Activated naive CD8-positive, alpha-beta T cell treated with anti-CD3 and anti-CD28 coated beads for 36 hours (primary cell): ENCODE data around the gene CABP2. TPM values are rescaled to one million over a fixed set of nuclear protein-coding genes. Genes with fewer than 3 reads are reported as not detected.

Source experiments
- DNase-seq: peaks from one replicate; pipeline ENCODE4 v3.0.0; 2021
- H3K27ac Mint-ChIP-seq: one replicate; pipeline ENCODE4 v1.8.0; 2022; ENCODE audit warnings: mild to moderate bottlenecking, moderate library complexity, mixed read lengths
- H3K27me3 Mint-ChIP-seq: one replicate; pipeline ENCODE4 v1.8.0; 2022; ENCODE audit warnings: mild to moderate bottlenecking, mixed read lengths
- H3K36me3 Mint-ChIP-seq: one replicate; pipeline ENCODE4 v1.8.0; 2021; ENCODE audit warnings: mild to moderate bottlenecking, mixed read lengths
- H3K4me1 Mint-ChIP-seq: one replicate; pipeline ENCODE4 v1.8.0; 2021; ENCODE audit warnings: mixed read lengths
- H3K4me3 Mint-ChIP-seq: one replicate; pipeline ENCODE4 v1.8.0; 2022; ENCODE audit warnings: mild to moderate bottlenecking, moderate library complexity, mixed read lengths
- H3K9me3 Mint-ChIP-seq: one replicate; pipeline ENCODE4 v1.8.0; 2022; ENCODE audit warnings: mixed read lengths
- total RNA-seq, 2 experiments: library from RNA; stranded (reverse); gene quantifications; one replicate each; pipeline ENCODE4 v1.2.3, GENCODE V29; 2021

CABP2 gene
- total RNA-seq, 2 experiments from 2014 or later, result not detected

- no peak overlapping the region for H3K27ac Mint-ChIP-seq
- no peak for DNase-seq
- H3K27me3 Mint-ChIP-seq, result no peaks in the 10 kb centered on the region
- no peaks in the 10 kb centered on the region for H3K4me1 Mint-ChIP-seq
- H3K9me3 Mint-ChIP-seq, result no peaks in the 10 kb centered on the region
- H3K4me3 Mint-ChIP-seq, result no peak overlapping the region
- H3K36me3 Mint-ChIP-seq, result no peaks in the 10 kb centered on the region
Observed at GRCh38 chr11:67545280-67545679, 22.0 kb upstream of the CABP2 start.

- no peak for DNase-seq
- no peaks in the 10 kb centered on the region for H3K36me3 Mint-ChIP-seq
- H3K27ac Mint-ChIP-seq, result no peak overlapping the region
- H3K4me3 Mint-ChIP-seq, result no peak overlapping the region
- no peaks in the 10 kb centered on the region for H3K9me3 Mint-ChIP-seq
- no peaks in the 10 kb centered on the region for H3K27me3 Mint-ChIP-seq
- H3K4me1 Mint-ChIP-seq, result no peaks in the 10 kb centered on the region
Observed at GRCh38 chr11:67544616-67545242, 21.5 kb upstream of the CABP2 start.

GRCh38 chr11:67543585-67543984, 20.3 kb upstream of the CABP2 start:
- H3K4me3 Mint-ChIP-seq, result no peak overlapping the region
- H3K9me3 Mint-ChIP-seq, result no peaks in the 10 kb centered on the region
- DNase-seq, result no peak
- no peaks in the 10 kb centered on the region for H3K4me1 Mint-ChIP-seq
- no peaks in the 10 kb centered on the region for H3K27me3 Mint-ChIP-seq
- no peaks in the 10 kb centered on the region for H3K36me3 Mint-ChIP-seq
- H3K27ac Mint-ChIP-seq, result no peak overlapping the region

GRCh38 chr11:67542971-67543370, 19.7 kb upstream of the CABP2 start:
- no peak for DNase-seq
- Mint-ChIP-seq H3K4me1 (no peaks in the 10 kb centered on the region), H3K27me3 (no peaks in the 10 kb centered on the region), H3K27ac (no peak overlapping the region), H3K4me3 (no peak overlapping the region), H3K9me3 (no peaks in the 10 kb centered on the region), H3K36me3 (no peaks in the 10 kb centered on the region)

- DNase-seq, result no peak
- H3K4me1 Mint-ChIP-seq, result no peaks in the 10 kb centered on the region
- H3K27me3 Mint-ChIP-seq, result no peaks in the 10 kb centered on the region
- H3K4me3 Mint-ChIP-seq, result no peak overlapping the region
- no peaks in the 10 kb centered on the region for H3K36me3 Mint-ChIP-seq
- H3K9me3 Mint-ChIP-seq, result no peaks in the 10 kb centered on the region
- H3K27ac Mint-ChIP-seq, result no peak overlapping the region
Observed at GRCh38 chr11:67542169-67542568, 18.9 kb upstream of the CABP2 start.

GRCh38 chr11:67541198-67541597, 18.0 kb upstream of the CABP2 start:
- no peaks in the 10 kb centered on the region for H3K4me1 Mint-ChIP-seq
- H3K9me3 Mint-ChIP-seq, result no peaks in the 10 kb centered on the region
- H3K27ac Mint-ChIP-seq, result no peak overlapping the region
- no peaks in the 10 kb centered on the region for H3K27me3 Mint-ChIP-seq
- no peak overlapping the region for H3K4me3 Mint-ChIP-seq
- H3K36me3 Mint-ChIP-seq, result no peaks in the 10 kb centered on the region
- no peak for DNase-seq

- H3K9me3 Mint-ChIP-seq, result peaks cover 1% of the 10 kb centered on the region
- no peaks in the 10 kb centered on the region for H3K4me1 Mint-ChIP-seq
- no peak for DNase-seq
- no peak overlapping the region for H3K4me3 Mint-ChIP-seq
- no peaks in the 10 kb centered on the region for H3K36me3 Mint-ChIP-seq
- H3K27me3 Mint-ChIP-seq, result no peaks in the 10 kb centered on the region
- H3K27ac Mint-ChIP-seq, result no peak overlapping the region
Observed at GRCh38 chr11:67539550-67539949, 16.3 kb upstream of the CABP2 start.

GRCh38 chr11:67538823-67539505, 15.7 kb upstream of the CABP2 start:
- peaks cover 5% of the 10 kb centered on the region for H3K9me3 Mint-ChIP-seq
- no peak overlapping the region for H3K4me3 Mint-ChIP-seq
- H3K36me3 Mint-ChIP-seq, result no peaks in the 10 kb centered on the region
- H3K4me1 Mint-ChIP-seq, result no peaks in the 10 kb centered on the region
- H3K27ac Mint-ChIP-seq, result no peak overlapping the region
- H3K27me3 Mint-ChIP-seq, result peaks cover 1% of the 10 kb centered on the region
- no peak for DNase-seq

- no peaks in the 10 kb centered on the region for H3K4me1 Mint-ChIP-seq
- peaks cover 5% of the 10 kb centered on the region for H3K27me3 Mint-ChIP-seq
- no peak for DNase-seq
- H3K9me3 Mint-ChIP-seq, result peaks cover 8% of the 10 kb centered on the region
- H3K36me3 Mint-ChIP-seq, result no peaks in the 10 kb centered on the region
- H3K27ac Mint-ChIP-seq, result no peak overlapping the region
- no peak overlapping the region for H3K4me3 Mint-ChIP-seq
Observed at GRCh38 chr11:67538306-67538705, 15.1 kb upstream of the CABP2 start.

GRCh38 chr11:67535561-67535960, 12.3 kb upstream of the CABP2 start:
- Mint-ChIP-seq H3K4me3 (no peak overlapping the region), H3K9me3 (peaks cover 8% of the 10 kb centered on the region), H3K27ac (no peak overlapping the region), H3K4me1 (no peaks in the 10 kb centered on the region), H3K36me3 (no peaks in the 10 kb centered on the region), H3K27me3 (peaks cover 5% of the 10 kb centered on the region)
- no peak for DNase-seq

GRCh38 chr11:67534070-67534679, 10.9 kb upstream of the CABP2 start:
- no peaks in the 10 kb centered on the region for H3K36me3 Mint-ChIP-seq
- H3K9me3 Mint-ChIP-seq, result peaks cover 8% of the 10 kb centered on the region
- no peak for DNase-seq
- peaks cover 5% of the 10 kb centered on the region for H3K27me3 Mint-ChIP-seq
- H3K4me1 Mint-ChIP-seq, result no peaks in the 10 kb centered on the region
- H3K27ac Mint-ChIP-seq, result no peak overlapping the region
- H3K4me3 Mint-ChIP-seq, result no peak overlapping the region

GRCh38 chr11:67532889-67533288, 9.6 kb upstream of the CABP2 start:
- peaks cover 8% of the 10 kb centered on the region for H3K9me3 Mint-ChIP-seq
- no peaks in the 10 kb centered on the region for H3K4me1 Mint-ChIP-seq
- no peaks in the 10 kb centered on the region for H3K36me3 Mint-ChIP-seq
- H3K4me3 Mint-ChIP-seq, result no peak overlapping the region
- H3K27ac Mint-ChIP-seq, result no peak overlapping the region
- peaks cover 5% of the 10 kb centered on the region for H3K27me3 Mint-ChIP-seq
- no peak for DNase-seq

- DNase-seq, result no peak
- Mint-ChIP-seq H3K9me3 (peaks cover 8% of the 10 kb centered on the region), H3K36me3 (no peaks in the 10 kb centered on the region), H3K27ac (no peak overlapping the region), H3K4me3 (no peak overlapping the region), H3K4me1 (no peaks in the 10 kb centered on the region), H3K27me3 (peaks cover 5% of the 10 kb centered on the region)
Observed at GRCh38 chr11:67530282-67530592, 7.0 kb upstream of the CABP2 start.

GRCh38 chr11:67528376-67528775, 5.1 kb upstream of the CABP2 start:
- Mint-ChIP-seq H3K27ac (no peak overlapping the region), H3K4me1 (no peaks in the 10 kb centered on the region), H3K9me3 (no peaks in the 10 kb centered on the region), H3K36me3 (no peaks in the 10 kb centered on the region), H3K27me3 (no peaks in the 10 kb centered on the region), H3K4me3 (no peak overlapping the region)
- no peak for DNase-seq

GRCh38 chr11:67525275-67525976, 2.2 kb upstream of the CABP2 start:
- H3K4me3 Mint-ChIP-seq, result no peak overlapping the region
- no peak overlapping the region for H3K27ac Mint-ChIP-seq
- no peaks in the 10 kb centered on the region for H3K4me1 Mint-ChIP-seq
- no peaks in the 10 kb centered on the region for H3K27me3 Mint-ChIP-seq
- no peaks in the 10 kb centered on the region for H3K36me3 Mint-ChIP-seq
- no peaks in the 10 kb centered on the region for H3K9me3 Mint-ChIP-seq
- no peak for DNase-seq

GRCh38 chr11:67524480-67524808, 1.2 kb upstream of the CABP2 start:
- no peaks in the 10 kb centered on the region for H3K4me1 Mint-ChIP-seq
- no peak for DNase-seq
- H3K4me3 Mint-ChIP-seq, result no peak overlapping the region
- no peak overlapping the region for H3K27ac Mint-ChIP-seq
- no peaks in the 10 kb centered on the region for H3K36me3 Mint-ChIP-seq
- no peaks in the 10 kb centered on the region for H3K27me3 Mint-ChIP-seq
- H3K9me3 Mint-ChIP-seq, result no peaks in the 10 kb centered on the region
